GM12872 (cell line): ENCODE results near the gene GJB4.

Source experiments
- TF ChIP-seq, protein P1 (sequence below): IDR thresholded peaks from 3 replicates; pipeline ENCODE4 v1.5.1; 2011; ENCODE audit warnings: low read depth, mild to moderate bottlenecking, low read length, moderate library complexity; ENCODE audit not compliant: insufficient read depth

Gene GJB4

DNA sequence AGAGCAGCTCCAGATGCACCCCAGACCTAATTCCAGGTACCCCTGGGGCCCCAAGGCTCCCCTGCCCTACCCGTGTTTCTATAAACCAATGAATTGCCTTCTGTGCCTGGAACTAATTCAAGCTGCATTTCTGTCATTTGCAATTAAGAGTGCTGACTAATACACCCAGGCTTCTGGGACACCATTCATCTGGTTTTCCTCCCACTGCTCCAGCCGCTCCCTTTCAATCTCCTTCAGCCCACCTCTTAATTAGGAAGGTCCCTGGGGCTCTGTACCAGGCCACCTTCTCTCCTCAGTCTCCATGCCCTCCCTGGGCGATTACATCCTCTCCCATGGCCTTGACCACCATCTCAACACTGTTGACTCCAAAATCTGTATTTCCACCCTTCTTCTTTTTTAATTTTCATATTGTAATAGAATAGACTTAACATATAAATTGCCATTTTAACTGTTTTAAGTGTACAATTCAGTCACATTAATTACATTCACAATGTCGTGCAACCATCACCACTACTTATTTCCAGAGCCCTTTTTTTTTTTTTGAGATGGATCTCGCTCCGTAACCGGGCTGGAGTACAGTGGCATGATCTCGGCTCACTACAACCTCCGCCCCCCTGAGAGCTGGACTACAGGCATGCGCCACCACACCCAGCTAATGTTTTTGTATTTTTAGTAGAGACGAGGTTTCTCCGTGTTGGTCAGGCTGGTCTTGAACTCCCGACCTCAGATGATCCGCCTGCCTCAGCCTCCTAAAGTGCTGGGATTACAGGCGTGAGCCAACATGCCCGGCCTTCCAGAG lies 12.2 kb downstream of the GJB4 start:
- TF ChIP-seq, protein P1, sequence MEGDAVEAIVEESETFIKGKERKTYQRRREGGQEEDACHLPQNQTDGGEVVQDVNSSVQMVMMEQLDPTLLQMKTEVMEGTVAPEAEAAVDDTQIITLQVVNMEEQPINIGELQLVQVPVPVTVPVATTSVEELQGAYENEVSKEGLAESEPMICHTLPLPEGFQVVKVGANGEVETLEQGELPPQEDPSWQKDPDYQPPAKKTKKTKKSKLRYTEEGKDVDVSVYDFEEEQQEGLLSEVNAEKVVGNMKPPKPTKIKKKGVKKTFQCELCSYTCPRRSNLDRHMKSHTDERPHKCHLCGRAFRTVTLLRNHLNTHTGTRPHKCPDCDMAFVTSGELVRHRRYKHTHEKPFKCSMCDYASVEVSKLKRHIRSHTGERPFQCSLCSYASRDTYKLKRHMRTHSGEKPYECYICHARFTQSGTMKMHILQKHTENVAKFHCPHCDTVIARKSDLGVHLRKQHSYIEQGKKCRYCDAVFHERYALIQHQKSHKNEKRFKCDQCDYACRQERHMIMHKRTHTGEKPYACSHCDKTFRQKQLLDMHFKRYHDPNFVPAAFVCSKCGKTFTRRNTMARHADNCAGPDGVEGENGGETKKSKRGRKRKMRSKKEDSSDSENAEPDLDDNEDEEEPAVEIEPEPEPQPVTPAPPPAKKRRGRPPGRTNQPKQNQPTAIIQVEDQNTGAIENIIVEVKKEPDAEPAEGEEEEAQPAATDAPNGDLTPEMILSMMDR, result no peak

DNA sequence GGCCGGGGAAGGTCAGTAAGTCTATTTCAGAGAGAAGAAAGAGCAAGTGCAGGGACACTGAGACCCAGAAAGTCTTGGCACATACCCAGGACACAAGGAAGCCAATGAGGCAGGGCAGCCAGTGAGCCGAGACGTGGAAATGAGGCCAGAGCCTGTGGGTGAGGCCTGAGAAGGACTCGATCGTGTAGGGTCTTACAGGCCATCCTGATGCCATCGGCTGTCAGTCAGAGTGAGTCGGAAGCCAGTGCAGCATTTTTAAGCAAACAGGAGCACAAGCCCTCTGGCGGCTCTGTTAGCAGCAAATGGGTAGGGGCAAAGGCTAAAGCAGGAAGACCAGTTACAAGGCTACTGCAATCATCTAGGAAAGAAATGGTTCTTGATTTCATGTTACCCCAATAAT lies 15.4 kb downstream of the GJB4 start:
- TF ChIP-seq, protein P1, result no peak

DNA sequence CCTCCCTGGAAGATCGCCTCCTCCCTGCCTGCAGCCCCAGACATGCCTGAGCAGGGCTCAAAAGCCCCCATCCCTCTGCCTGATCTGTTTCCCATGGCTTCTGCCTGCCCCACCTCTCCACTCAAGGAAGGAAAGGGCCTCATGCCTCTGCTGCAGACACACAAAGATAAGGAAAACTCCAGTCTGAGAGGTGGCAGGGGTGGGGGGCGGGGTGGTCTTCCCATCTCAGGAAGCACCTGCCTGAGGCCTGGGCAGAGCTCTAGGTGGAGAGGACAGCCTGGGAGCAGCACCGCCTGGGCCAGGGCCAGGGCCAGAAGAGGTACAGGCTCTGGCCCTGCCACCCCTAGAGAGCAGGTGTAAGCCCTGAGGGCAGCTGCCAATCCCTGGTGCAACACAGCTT lies 17.4 kb downstream of the GJB4 start:
- TF ChIP-seq, protein P1, result no peak

DNA sequence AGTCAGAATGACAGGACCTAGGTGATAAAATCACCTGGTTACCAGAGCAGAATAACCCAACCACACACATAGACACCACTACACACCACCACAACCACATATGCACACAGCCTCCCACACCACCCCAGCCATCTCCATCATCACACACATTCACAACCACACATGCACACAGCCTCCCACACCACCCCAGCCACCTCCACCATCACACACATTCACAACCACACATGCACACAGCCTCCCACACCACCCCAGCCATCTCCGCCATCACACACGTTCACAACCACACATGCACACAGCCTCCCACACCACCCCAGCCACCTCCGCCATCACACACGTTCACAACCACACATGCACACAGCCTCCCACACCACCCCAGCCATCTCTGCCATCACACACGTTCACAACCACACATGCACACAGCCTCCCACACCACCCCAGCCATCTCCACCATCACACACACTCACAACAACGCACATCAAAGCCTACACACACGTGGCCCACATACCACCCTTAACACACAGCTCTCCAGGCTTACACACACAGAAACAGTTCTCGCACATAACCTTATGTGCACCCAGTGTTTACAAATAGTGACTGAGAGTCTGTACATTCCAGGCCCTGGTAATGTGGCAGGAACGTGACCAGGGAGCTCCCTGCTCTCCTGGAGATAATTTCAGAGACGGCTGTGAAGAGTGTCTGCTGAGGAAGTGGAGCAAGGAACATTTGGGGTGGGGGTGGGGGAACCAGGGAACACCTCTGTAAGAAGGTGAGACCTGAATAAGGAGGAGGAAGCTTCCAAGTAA lies 18.2 kb downstream of the GJB4 start:
- TF ChIP-seq, protein P1, result no peak

DNA sequence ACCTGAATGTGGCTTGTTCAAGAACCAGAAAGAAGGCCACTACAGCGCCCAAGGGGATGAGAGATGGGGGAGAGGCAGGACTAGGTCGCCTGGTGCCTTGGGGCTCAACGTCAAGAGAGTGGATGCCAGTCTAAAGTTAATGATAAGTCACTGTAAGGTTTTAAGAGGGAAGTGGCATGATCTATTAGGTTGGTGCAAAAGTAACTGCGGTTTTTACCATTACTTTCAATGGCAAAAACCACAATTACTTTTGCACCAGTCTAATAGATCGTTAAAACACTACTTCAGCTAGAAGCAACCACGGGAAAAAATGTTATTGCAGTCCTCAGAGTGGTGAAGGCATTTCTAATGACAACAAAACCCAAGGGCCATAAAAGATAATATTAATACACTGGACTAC lies 18.8 kb downstream of the GJB4 start:
- TF ChIP-seq, protein P1, result no peak

DNA sequence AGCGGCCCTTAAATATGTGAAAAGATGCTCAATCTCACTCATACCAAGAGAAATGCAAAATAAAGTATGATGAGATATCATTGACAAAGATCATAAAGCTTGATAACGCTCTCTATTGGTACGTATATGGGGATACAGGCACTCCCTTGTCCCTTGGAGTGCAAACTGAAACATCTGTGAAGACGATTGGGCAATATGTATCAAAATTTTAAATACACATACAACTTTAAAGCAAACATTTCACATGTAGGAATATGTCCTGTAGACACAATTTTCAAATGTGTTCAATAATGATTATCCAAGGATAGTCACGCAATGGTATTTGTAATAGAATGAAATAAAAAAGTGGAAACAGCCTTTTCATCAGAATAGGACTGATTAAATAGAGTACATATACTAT lies 19.5 kb downstream of the GJB4 start:
- TF ChIP-seq, protein P1, result no peak

DNA sequence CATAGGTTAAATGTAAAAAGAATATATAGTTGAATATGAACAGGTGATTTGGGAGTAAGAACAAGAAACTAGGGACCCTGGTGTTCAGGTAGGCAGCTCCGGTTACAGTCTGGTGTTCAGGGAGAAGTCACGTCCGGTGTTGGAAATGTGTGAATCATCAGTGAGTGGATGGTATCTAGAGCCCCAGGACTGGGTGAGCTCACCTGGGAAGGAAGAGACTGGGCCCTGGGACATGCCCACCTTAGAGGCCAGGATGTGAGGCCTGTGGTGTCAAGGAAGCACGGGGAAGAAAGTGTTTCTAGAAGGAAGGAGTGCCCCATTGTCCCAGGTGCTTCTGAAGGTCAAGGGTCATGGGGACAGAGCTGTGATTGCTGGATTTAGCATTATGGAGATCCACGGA lies 20.0 kb downstream of the GJB4 start:
- TF ChIP-seq, protein P1, result no peak
